H9 (cell line): ENCODE data around the gene MFSD1. TPM values are rescaled to one million over a fixed set of nuclear protein-coding genes. Genes with fewer than 3 reads are reported as not detected.

Experiments used
- DNase-seq: peaks from one replicate; pipeline ENCODE4 v3.0.0-alpha.2; 2017
- H2AFZ ChIP-seq: one replicate; pipeline ENCODE4 v1.6.1; 2013; ENCODE audit warnings: mild to moderate bottlenecking, low read length, control low read depth, moderate library complexity
- H2AK5ac ChIP-seq: 2 replicates; pipeline ENCODE4 v1.6.1; 2013; ENCODE audit warnings: low read length, control low read depth, mixed read lengths; ENCODE audit not compliant: insufficient read length
- H2BK120ac ChIP-seq: one replicate; pipeline ENCODE4 v1.6.1; 2013; ENCODE audit warnings: low read depth, mild to moderate bottlenecking, low read length, control low read depth, inconsistent platforms; ENCODE audit not compliant: poor library complexity, severe bottlenecking
- H2BK12ac ChIP-seq: 2 replicates; pipeline ENCODE4 v1.6.1; 2013; ENCODE audit warnings: low read length, control low read depth, mixed read lengths, low read depth; ENCODE audit not compliant: insufficient read length
- H2BK15ac ChIP-seq: 2 replicates; pipeline ENCODE4 v1.6.1; 2013; ENCODE audit warnings: low read depth, low read length, control low read depth
- H2BK20ac ChIP-seq: one replicate; pipeline ENCODE4 v1.6.1; 2013; ENCODE audit warnings: low read depth, mild to moderate bottlenecking, low read length, control low read depth, inconsistent platforms; ENCODE audit not compliant: poor library complexity, severe bottlenecking
- H2BK5ac ChIP-seq: 2 replicates; pipeline ENCODE4 v1.6.1; 2013; ENCODE audit warnings: low read length, control low read depth, mixed read lengths; ENCODE audit not compliant: insufficient read length
- H3K14ac ChIP-seq: 2 replicates; pipeline ENCODE4 v1.6.1; 2013; ENCODE audit warnings: low read length, control low read depth; ENCODE audit not compliant: insufficient read depth
- H3K18ac ChIP-seq: 2 replicates; pipeline ENCODE4 v1.6.1; 2013; ENCODE audit warnings: low read depth, mild to moderate bottlenecking, mixed read lengths, low read length, control low read depth; ENCODE audit not compliant: insufficient read length
- H3K23ac ChIP-seq: 2 replicates; pipeline ENCODE4 v1.6.1; 2013; ENCODE audit warnings: low read length, control low read depth, mixed read lengths, low read depth; ENCODE audit not compliant: insufficient read length
- H3K23me2 ChIP-seq: 2 replicates; pipeline ENCODE4 v1.6.1; 2013; ENCODE audit warnings: low read depth, mild to moderate bottlenecking, mixed read lengths, low read length, control low read depth; ENCODE audit not compliant: insufficient read length, poor library complexity, severe bottlenecking
- H3K27ac ChIP-seq: 2 replicates; pipeline ENCODE4 v1.5.1; 2013; ENCODE audit warnings: low read length, control low read depth, mixed read lengths, low read depth; ENCODE audit not compliant: insufficient read length
- H3K27me3 ChIP-seq: 2 replicates; pipeline ENCODE4 v1.6.1; 2013; ENCODE audit warnings: low read length, control low read depth, inconsistent platforms; ENCODE audit not compliant: insufficient read depth
- H3K4ac ChIP-seq: 2 replicates; pipeline ENCODE4 v1.6.1; 2013; ENCODE audit warnings: low read depth, mild to moderate bottlenecking, control low read depth, inconsistent platforms, low read length, moderate library complexity
- H3K4me1 ChIP-seq: 2 replicates; pipeline ENCODE4 v1.6.1; 2013; ENCODE audit warnings: low read length, control low read depth, inconsistent platforms; ENCODE audit not compliant: insufficient read depth
- H3K4me2 ChIP-seq: 2 replicates; pipeline ENCODE4 v1.6.1; 2013; ENCODE audit warnings: low read length, control low read depth, mixed read lengths; ENCODE audit not compliant: insufficient read length, insufficient read depth
- H3K56ac ChIP-seq: 2 replicates; pipeline ENCODE4 v1.6.1; 2013; ENCODE audit warnings: low read depth, mild to moderate bottlenecking, mixed read lengths, low read length, control low read depth; ENCODE audit not compliant: insufficient read length
- H3K79me1 ChIP-seq: 2 replicates; pipeline ENCODE4 v1.6.1; 2013; ENCODE audit warnings: low read depth, mild to moderate bottlenecking, moderate library complexity, low read length, control low read depth, inconsistent platforms; ENCODE audit not compliant: insufficient read depth, poor library complexity, severe bottlenecking
- H3K79me2 ChIP-seq: 2 replicates; pipeline ENCODE4 v1.6.1; 2013; ENCODE audit warnings: low read length, control low read depth, inconsistent platforms; ENCODE audit not compliant: insufficient read depth
- H3K9ac ChIP-seq: 2 replicates; pipeline ENCODE4 v1.6.1; 2013; ENCODE audit warnings: low read length, control low read depth, mixed read lengths; ENCODE audit not compliant: insufficient read length; ENCODE audit errors: extremely low read depth
- H3K9me3 ChIP-seq: one replicate; pipeline ENCODE4 v1.6.1; 2013; ENCODE audit warnings: low read depth, low read length, inconsistent platforms; ENCODE audit not compliant: control insufficient read depth
- H3T11ph ChIP-seq: one replicate; pipeline ENCODE4 v1.6.1; 2013; ENCODE audit warnings: mild to moderate bottlenecking, low read length, control low read depth, inconsistent platforms
- H4K20me1 ChIP-seq: one replicate; pipeline ENCODE4 v1.6.1; 2013; ENCODE audit not compliant: control insufficient read depth, insufficient read length, insufficient read depth
- H4K5ac ChIP-seq: 2 replicates; pipeline ENCODE4 v1.6.1; 2013; ENCODE audit warnings: low read depth, mild to moderate bottlenecking, mixed read lengths, low read length, control low read depth; ENCODE audit not compliant: insufficient read length
- H4K8ac ChIP-seq: replicated peaks from 2 replicates; pipeline ENCODE4 v1.6.1; 2013; ENCODE audit warnings: low read length, control low read depth, mixed read lengths, low read depth; ENCODE audit not compliant: insufficient read length
- H4K91ac ChIP-seq: 2 replicates; pipeline ENCODE4 v1.6.1; 2013; ENCODE audit warnings: low read depth, mild to moderate bottlenecking, moderate library complexity, mixed read lengths, low read length, control low read depth; ENCODE audit not compliant: insufficient read length
- H3K27ac Mint-ChIP-seq, 3 experiments: 2 replicates in 2 of 3; 3 replicates in 1 of 3; pipeline ENCODE4 v1.8.0; 2020 to 2021; ENCODE audit warnings: mixed read lengths in 3 of 3, mild to moderate bottlenecking in 1 of 3, moderate library complexity in 1 of 3
- H3K27me3 Mint-ChIP-seq: 2 replicates; pipeline ENCODE4 v1.8.0; 2021; ENCODE audit warnings: low read depth, mild to moderate bottlenecking, moderate library complexity, mixed read lengths
- H3K36me3 Mint-ChIP-seq, 3 experiments: 2 replicates in 2 of 3; 3 replicates in 1 of 3; pipeline ENCODE4 v1.8.0; 2020 to 2021; ENCODE audit warnings: low read depth in 3 of 3, mixed read lengths in 3 of 3; ENCODE audit not compliant: insufficient read depth in 1 of 3
- H3K4me1 Mint-ChIP-seq, 2 experiments: 2 replicates each; pipeline ENCODE4 v1.8.0; 2020; ENCODE audit warnings: mixed read lengths in 2 of 2
- H3K4me3 Mint-ChIP-seq, 2 experiments: 2 replicates in 1 of 2; 3 replicates in 1 of 2; pipeline ENCODE4 v1.8.0; 2020 to 2021; ENCODE audit warnings: mild to moderate bottlenecking in 2 of 2, mixed read lengths in 2 of 2, moderate library complexity in 1 of 2
- H3K9me3 Mint-ChIP-seq, 2 experiments: 2 replicates in 1 of 2; 3 replicates in 1 of 2; pipeline ENCODE4 v1.8.0; 2020; ENCODE audit warnings: mild to moderate bottlenecking in 2 of 2, mixed read lengths in 2 of 2, moderate library complexity in 1 of 2
- CTCF ChIP-seq: fragments of 200-600 bp; sonication (generic); conservative IDR thresholded peaks from 3 replicates; pipeline ENCODE4 v1.8.0; 2021; ENCODE audit warnings: antibody characterized with exemption, mild to moderate bottlenecking
- WGBS: extraction: QIAGEN DNeasy Blood & Tissue Kit; methylation state at CpG from one replicate; pipeline ENCODE4 v1.1.7; 2013; ENCODE audit warnings: missing lambda C conversion rate, low lambda C conversion rate, mixed read lengths; ENCODE audit not compliant: insufficient read length; ENCODE audit errors: extremely low coverage; 5-methylcytosine and 5-hydroxymethylcytosine counted together
- total RNA-seq: library from RNA; stranded (reverse); gene quantifications from 2 replicates; pipeline ENCODE4 v1.2.1, GENCODE V29; 2021

MFSD1 gene
- total RNA-seq, 1 experiment from 2014 or later, result 9.5 TPM

DNA sequence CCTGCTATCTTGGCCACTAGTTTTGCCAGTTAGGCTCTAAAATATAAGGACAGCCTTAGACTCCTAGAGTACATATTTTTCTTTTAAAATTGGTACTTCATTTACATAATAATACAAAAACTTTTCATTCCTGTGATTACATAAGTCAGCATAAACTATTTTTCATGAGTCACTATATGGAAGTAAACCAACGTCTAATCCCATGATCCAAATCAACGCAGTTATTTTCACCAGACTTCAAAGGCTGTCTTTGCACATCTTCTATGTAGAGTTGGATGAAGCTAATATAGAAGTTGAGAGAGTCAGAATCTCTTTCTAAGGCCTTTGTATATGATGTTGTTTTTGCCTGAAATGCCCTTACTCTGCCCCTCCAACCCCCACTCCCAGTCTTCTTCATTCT is 7.6 kb upstream of the MFSD1 start:
- no peak overlapping the region for H3K23ac ChIP-seq
- H2BK15ac ChIP-seq, result no peak overlapping the region
- no peak overlapping the region for H3K56ac ChIP-seq
- H4K8ac ChIP-seq, result no peak overlapping the region
- peaks cover 4 to 5% of the 10 kb centered on the region in 2 experiments; a peak in 3 of 4 replicates for H3K4me1 Mint-ChIP-seq
- no peak overlapping the region for H4K5ac ChIP-seq
- no peaks in the 10 kb centered on the region for H3K23me2 ChIP-seq
- peaks cover 22% of the 10 kb centered on the region for H3K27me3 Mint-ChIP-seq
- no peaks in the 10 kb centered on the region for H3K4me1 ChIP-seq
- H3K79me1 ChIP-seq, result no peaks in the 10 kb centered on the region
- no peak overlapping the region for H3K27ac Mint-ChIP-seq
- no peak for DNase-seq
- no peaks in the 10 kb centered on the region for H3K27me3 ChIP-seq
- no peak overlapping the region for H3K4me3 Mint-ChIP-seq
- H4K91ac ChIP-seq, result no peak overlapping the region
- H2BK5ac ChIP-seq, result no peak overlapping the region
- no peak overlapping the region for H2BK120ac ChIP-seq
- H3K4me2 ChIP-seq, result no peak overlapping the region
- no peak overlapping the region for H2BK20ac ChIP-seq
- H4K20me1 ChIP-seq, result no peaks in the 10 kb centered on the region
- H2AK5ac ChIP-seq, result no peak overlapping the region
- H3K27ac ChIP-seq, result no peak overlapping the region
- no peak for TF ChIP-seq CTCF
- no peak overlapping the region for H3K9ac ChIP-seq
- WGBS, result no CpG with 5 or more reads among the region's 2 CpGs
- no peaks in the 10 kb centered on the region; a peak in 1 of 5 replicates for H3K9me3 Mint-ChIP-seq
- no peaks in the 10 kb centered on the region for H3K9me3 ChIP-seq
- H2BK12ac ChIP-seq, result no peak overlapping the region
- no peak overlapping the region for H3K4ac ChIP-seq
- H2AFZ ChIP-seq, result no peak overlapping the region
- H3T11ph ChIP-seq, result no peak overlapping the region
- H3K79me2 ChIP-seq, result no peaks in the 10 kb centered on the region
- no peaks in the 10 kb centered on the region for H3K36me3 Mint-ChIP-seq
- no peak overlapping the region for H3K18ac ChIP-seq
- H3K14ac ChIP-seq, result no peak overlapping the region
